Activated T-helper 17 cell treated with anti-CD3 and anti-CD28 coated beads, Interleukin-2, amount 50 U/mL, for 72 hours (primary cell): ENCODE results near the gene PSG3. TPM values are rescaled to one million over a fixed set of nuclear protein-coding genes. Genes with fewer than 3 reads are reported as not detected.
"Not testable (repeated sequence)": the region's sequence is repeated elsewhere in the genome, so short reads cannot be mapped to it uniquely, and the experiment has no call there.

Experiments
- ATAC-seq: fragments of 150-1000 bp; cut with Tn5 transposase; replicated peaks from 2 replicates; pipeline ENCODE4 v1.10.0; 2021; ENCODE audit warnings: mild to moderate bottlenecking, moderate library complexity
- H3K27ac Mint-ChIP-seq: one replicate; pipeline ENCODE4 v1.8.0; 2022; ENCODE audit warnings: mixed read lengths
- H3K27me3 Mint-ChIP-seq: one replicate; pipeline ENCODE4 v1.8.0; 2022; ENCODE audit warnings: mixed read lengths
- H3K36me3 Mint-ChIP-seq: one replicate; pipeline ENCODE4 v1.8.0; 2022; ENCODE audit warnings: low read depth, mild to moderate bottlenecking, mixed read lengths
- H3K4me1 Mint-ChIP-seq: one replicate; pipeline ENCODE4 v1.8.0; 2022; ENCODE audit warnings: mixed read lengths
- H3K4me3 Mint-ChIP-seq: one replicate; pipeline ENCODE4 v1.8.0; 2022; ENCODE audit warnings: mild to moderate bottlenecking, mixed read lengths
- H3K9me3 Mint-ChIP-seq: one replicate; pipeline ENCODE4 v1.8.0; 2022; ENCODE audit warnings: mixed read lengths
- total RNA-seq, 2 donors: library from RNA; stranded (reverse); gene quantifications; one replicate each; pipeline ENCODE4 v1.2.3, GENCODE V29; 2022

PSG3 gene
- under 1 TPM; 0.13 to 0.19 TPM for total RNA-seq

DNA sequence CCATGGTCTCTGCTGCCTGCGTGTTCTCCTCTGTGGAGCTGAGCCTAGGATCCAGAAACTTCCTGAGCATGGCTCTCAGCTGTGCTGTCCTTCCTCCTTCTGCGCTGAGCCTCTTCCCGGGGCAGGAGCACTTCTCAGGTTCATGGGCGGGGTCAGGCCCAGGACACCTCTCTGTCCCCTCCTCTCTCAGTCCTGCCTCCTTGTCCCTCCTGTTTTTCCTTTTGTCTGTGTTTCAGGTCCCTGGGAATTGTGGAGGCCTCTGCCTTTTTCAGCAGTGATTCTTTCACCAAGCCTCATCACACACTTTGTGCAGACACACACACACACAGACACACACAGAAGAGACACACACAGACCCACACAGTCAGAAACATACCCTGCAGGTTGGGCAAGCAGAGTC lies at the start of gene PSG3:
PSG3 (minus strand) TSS at position 101 of the 400 bp plus-strand sequence; CDS start at position 4, 97 bp downstream.
- H3K27me3 Mint-ChIP-seq: peaks cover 28% of the 10 kb centered on the region
- H3K27ac Mint-ChIP-seq, ATAC-seq, H3K4me1 Mint-ChIP-seq, H3K9me3 Mint-ChIP-seq, H3K36me3 Mint-ChIP-seq, H3K4me3 Mint-ChIP-seq: not testable (repeated sequence)

DNA sequence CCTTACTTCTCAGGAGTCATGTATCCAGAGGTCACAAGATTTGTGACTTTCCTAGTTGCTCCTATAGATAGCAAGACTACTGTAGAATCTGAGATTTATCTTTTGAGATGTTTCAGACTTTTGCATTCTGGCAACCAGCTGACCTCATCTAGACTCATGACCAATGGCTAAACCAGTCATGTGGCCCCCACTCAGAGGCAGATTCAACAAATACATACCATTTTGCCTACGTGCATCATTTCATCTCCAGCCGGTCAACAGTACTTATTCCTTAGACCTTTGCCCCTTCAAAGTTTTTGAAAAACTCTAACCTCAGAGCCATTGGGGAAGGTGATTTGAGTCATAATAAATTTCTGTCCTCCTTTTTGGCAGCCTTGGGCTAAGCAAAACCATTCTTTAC lies 48.5 kb upstream of the PSG3 start:
- not testable (repeated sequence) for H3K4me3 Mint-ChIP-seq, ATAC-seq, H3K27ac Mint-ChIP-seq, H3K27me3 Mint-ChIP-seq, H3K36me3 Mint-ChIP-seq, H3K4me1 Mint-ChIP-seq
- H3K9me3 Mint-ChIP-seq: peaks cover 12% of the 10 kb centered on the region

DNA sequence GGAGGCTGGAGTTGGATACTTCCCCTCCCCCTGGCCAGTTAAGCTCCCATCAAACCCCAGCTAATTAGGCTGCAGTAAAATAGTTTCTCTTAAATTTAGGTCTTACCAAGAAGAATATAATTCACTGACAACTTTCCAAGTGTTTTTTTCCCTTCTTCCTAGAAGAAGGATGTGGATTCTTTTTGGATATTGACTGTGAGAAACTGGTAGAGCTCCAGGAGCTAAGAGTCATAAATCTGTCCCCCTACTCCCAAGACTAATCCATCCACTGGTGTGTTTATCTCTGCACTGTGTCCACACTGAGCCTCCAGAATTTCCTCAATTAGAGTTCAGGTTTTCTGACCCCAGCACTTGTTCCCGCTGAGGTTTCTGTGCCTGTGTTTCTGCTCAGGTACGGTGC lies 47.5 kb upstream of the PSG3 start:
- H3K4me3 Mint-ChIP-seq, H3K9me3 Mint-ChIP-seq, H3K4me1 Mint-ChIP-seq, H3K27ac Mint-ChIP-seq, ATAC-seq, H3K36me3 Mint-ChIP-seq: not testable (repeated sequence)
- peaks cover 14% of the 10 kb centered on the region for H3K27me3 Mint-ChIP-seq

DNA sequence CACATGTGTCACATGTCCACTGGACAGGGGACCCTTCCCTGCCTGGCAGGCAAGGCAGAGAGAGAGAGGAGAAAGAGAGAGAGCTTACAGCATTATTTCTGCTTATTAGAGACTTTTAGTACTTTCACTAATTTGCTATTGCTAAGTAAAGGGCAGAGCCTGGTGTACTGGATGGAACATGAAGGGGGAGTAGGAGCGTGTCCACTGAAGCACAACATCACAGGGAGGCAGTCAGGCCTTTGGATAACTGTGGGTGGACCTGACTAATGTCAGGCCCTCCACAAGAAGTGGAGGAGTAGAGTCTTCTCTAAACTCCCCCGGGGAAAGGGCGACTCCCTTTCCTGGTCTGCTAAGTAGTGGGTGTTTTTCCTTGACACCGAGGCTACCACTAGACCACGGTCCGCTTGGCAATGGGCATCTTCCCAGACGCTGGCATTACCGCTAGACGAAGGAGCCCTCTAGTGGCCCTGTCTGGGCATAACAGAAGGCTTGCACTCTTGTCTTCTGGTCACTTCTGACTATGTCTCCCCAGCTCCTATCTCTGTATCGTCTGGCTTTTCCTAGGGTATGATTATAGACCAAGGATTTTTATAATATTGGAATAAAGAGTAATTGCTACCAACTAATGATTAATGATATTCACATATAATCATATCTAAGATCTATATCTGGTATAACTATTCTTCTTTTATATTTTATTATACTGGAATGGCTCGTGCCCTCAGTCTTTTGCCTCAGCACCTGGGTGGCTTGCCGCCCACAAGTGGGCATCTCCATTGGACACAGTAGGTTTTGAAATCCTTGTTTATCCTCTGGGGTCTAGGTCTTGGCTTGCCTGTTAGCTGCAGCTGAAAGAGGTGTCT lies 36.7 kb upstream of the PSG3 start:
- not testable (repeated sequence) for H3K4me3 Mint-ChIP-seq, H3K27ac Mint-ChIP-seq, ATAC-seq, H3K4me1 Mint-ChIP-seq, H3K9me3 Mint-ChIP-seq, H3K36me3 Mint-ChIP-seq
- peaks cover 45% of the 10 kb centered on the region for H3K27me3 Mint-ChIP-seq

DNA sequence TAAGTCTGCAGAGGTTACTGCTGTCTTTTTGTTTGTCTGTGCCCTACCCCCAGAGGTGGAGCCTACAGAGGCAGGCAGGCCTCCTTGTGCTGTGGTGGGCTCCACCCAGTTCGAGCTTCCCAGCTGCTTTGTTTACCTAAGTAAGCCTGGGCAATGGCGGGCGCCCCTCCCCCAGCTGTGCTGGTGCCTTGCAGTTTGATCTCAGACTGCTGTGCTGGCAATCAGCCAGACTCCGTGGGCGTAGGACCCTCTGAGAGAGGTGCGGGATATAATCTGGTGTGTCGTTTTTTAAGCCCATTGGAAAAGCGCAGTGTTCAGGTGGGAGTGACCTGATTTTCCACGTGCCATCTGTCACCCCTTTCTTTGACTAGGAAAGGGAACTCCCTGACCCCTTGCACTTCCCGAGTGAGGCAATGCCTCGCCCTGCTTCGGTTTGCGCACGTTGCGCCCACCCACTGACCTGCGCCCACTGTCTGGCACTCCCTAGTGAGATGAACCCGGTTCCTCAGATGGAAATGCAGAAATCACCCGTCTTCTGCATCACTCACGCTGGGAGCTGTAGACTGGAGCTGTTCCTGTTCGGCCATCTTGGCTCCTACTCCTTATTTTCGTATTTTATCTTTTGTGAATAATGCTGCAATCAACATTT lies 34.4 kb upstream of the PSG3 start:
- H3K4me1 Mint-ChIP-seq, H3K36me3 Mint-ChIP-seq, H3K4me3 Mint-ChIP-seq, H3K9me3 Mint-ChIP-seq, H3K27ac Mint-ChIP-seq, ATAC-seq: not testable (repeated sequence)
- peaks cover 36% of the 10 kb centered on the region for H3K27me3 Mint-ChIP-seq

DNA sequence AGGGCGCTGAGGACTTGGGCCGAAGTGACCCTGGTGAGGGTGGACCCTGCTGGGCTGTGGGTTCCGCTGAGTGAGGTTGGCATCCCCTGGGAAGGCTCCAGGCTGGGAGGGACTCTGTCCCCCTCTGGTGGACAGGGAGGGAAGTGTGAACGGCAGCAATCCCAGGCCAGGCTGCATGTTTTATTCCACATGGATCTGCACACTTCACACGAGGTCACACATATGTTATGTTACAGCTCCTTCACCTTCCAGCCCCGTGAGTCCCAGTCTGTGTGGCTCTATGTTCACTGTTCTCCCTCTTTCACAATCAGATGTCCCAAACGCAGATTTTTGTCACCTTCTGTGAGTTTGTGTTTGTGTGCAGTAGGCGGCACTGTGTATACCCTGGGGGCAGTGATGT lies 27.0 kb upstream of the PSG3 start:
- not testable (repeated sequence) for H3K27ac Mint-ChIP-seq, H3K4me1 Mint-ChIP-seq, H3K9me3 Mint-ChIP-seq, H3K4me3 Mint-ChIP-seq, H3K36me3 Mint-ChIP-seq, ATAC-seq
- H3K27me3 Mint-ChIP-seq: peaks cover 18% of the 10 kb centered on the region

DNA sequence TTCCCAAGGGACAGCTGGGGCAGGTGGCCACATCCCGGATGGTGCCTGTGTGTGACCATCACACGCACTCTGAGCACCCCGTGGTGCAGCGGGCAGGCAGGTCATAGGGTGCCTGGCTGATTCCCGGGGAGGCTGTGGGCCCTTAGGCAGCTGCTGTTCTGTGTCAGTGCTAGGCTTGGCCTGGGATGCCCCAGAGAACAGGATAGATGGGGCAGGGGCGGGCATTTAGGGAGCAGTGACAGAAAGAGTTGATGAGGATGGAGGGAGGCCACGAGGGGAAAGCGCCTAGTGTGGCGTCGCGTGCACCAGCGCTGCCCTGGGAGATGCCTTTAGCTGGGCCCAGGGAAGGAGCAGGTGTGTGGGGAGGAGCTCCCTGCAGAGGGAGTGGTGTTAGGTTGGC lies 26.6 kb upstream of the PSG3 start:
- H3K27me3 Mint-ChIP-seq: peaks cover 18% of the 10 kb centered on the region
- not testable (repeated sequence) for ATAC-seq, H3K9me3 Mint-ChIP-seq, H3K4me3 Mint-ChIP-seq, H3K27ac Mint-ChIP-seq, H3K36me3 Mint-ChIP-seq, H3K4me1 Mint-ChIP-seq

DNA sequence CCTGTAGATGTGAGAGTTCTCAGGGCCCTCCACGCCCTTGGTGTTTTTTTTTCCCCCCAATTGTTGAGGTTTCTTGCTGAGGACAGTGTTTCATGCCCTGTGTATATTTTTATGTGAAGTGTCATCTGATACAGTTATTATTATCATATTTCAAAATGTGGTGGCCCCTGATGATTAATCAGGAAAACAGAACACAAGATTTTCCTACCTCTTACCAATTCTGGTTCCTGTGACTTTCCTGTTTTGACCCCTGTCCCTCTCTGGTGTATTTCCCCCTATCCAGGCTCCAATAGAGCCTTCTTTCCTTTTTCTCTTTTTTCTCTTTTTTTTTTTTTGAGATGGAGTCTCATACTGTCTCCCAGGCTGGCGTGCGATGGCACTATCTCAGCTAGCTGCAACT lies 24.6 kb upstream of the PSG3 start:
- Mint-ChIP-seq H3K4me3 (no peak overlapping the region), H3K9me3 (no peaks in the 10 kb centered on the region), H3K27ac (peak overlapping the region; percentile 24), H3K36me3 (no peaks in the 10 kb centered on the region), H3K4me1 (no peaks in the 10 kb centered on the region), H3K27me3 (peaks cover 11% of the 10 kb centered on the region)
- no peak for ATAC-seq

DNA sequence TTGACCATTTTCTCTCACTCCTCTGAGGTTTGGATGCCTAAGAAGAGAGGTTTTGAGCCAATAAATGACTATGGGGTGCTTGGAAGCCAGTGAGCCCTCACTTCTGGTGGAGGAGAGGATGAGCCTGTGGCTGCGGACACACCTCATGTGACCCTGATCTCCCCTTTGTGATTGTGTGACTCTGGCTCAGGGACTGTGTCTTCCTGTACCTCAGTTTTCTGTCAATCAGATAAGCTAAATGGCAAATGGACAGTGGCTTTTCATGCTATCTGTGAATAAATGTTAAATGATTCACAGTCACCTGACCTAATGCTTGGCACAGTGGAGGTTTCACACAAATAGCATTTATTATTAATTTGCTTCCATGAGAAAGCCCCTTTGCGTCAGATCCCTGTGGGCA lies 22.5 kb upstream of the PSG3 start:
- ATAC-seq: no peak
- H3K27me3 Mint-ChIP-seq: peaks cover 9% of the 10 kb centered on the region
- H3K4me1 Mint-ChIP-seq: no peaks in the 10 kb centered on the region
- H3K36me3 Mint-ChIP-seq: no peaks in the 10 kb centered on the region
- H3K9me3 Mint-ChIP-seq: no peaks in the 10 kb centered on the region
- no peak overlapping the region for H3K4me3 Mint-ChIP-seq
- peak overlapping the region; percentile 28 for H3K27ac Mint-ChIP-seq

DNA sequence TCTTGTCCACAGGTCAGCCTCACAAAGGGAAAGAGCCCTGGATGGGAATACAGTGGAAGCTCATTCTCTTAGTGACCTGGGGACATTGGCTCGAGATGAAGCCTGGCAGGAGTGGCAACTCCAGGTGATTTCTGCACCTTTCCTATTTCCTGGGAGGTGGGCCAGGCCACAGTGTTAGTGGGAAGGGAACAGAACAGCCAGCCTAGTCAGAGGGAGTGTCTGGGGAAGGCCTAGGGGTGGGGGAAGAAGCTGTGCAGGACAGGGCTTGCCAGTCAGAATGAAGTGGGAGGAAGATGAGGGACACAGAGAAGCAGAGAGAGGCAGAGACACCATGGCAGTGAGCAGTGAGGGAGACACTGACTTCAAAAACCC lies 21.6 kb upstream of the PSG3 start:
- not testable (repeated sequence) for H3K27me3 Mint-ChIP-seq, H3K36me3 Mint-ChIP-seq, H3K4me3 Mint-ChIP-seq, H3K27ac Mint-ChIP-seq, H3K4me1 Mint-ChIP-seq, ATAC-seq, H3K9me3 Mint-ChIP-seq

DNA sequence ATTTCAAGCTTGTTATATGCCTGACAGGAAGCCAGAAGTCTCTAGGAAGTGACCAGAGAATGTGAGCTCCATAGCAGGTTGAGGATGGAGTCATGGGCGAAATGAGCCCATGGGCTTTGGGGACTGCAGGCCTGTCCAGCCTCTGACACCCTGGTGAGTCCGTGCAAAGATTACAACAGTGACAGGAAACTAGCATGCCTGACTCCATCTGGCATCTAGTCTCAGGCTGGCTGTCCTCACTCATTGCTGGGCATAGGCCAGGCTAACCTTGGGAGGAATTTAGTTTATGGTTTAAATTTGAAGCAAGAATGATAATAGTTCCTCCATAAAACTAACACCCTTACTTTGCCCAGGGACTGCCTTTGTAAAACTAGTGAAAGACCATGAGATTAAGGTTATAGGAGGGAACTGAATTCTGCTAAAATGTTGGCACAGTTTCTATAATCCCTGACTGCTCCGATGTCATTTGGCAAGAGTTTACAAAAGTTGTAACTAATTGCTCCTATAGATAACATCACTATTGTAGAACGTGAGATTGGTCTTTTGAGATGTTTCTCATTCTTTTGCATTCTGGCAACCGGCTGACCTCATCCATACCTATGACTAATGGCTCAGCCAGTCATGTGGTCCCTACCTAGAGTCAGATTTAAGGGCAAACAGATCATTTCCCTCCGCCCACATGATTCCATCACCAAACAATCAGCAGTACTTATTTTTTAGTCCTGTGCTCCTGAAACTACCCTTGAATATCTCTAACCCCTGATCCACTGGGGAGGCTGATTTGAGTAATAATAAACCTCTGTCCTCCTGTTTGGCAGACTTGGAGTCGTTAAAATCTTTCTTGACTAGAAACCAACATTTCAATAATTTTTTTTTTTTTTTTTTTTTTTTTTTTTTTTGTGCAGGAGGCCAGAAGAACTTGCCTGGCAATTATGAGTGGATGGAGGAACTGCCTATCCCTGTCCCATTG lies 21.0 kb upstream of the PSG3 start:
- peak; percentile 26 for ATAC-seq
- H3K27me3 Mint-ChIP-seq, H3K4me1 Mint-ChIP-seq, H3K36me3 Mint-ChIP-seq, H3K9me3 Mint-ChIP-seq, H3K4me3 Mint-ChIP-seq, H3K27ac Mint-ChIP-seq: not testable (repeated sequence)

DNA sequence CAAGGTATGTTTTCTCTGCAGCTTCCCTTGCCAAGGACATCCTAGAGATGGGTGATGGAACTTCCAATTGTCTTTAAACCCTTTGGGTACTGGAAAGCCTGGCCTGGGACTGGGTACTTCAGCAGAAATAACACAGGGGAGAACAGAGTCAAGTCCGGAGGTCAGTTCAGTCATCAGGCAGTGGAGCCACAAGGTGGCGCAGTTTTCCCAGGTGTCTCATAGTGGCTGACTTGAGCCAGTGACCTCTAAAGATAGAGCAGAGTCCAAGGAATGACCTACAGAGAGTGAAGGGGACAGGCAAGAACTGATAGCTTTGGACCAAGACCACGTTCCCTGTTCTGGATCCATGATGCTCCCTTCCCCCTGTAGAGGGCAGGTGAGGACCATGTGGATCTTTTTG lies 18.4 kb upstream of the PSG3 start:
- ATAC-seq, H3K27ac Mint-ChIP-seq, H3K36me3 Mint-ChIP-seq, H3K9me3 Mint-ChIP-seq, H3K4me1 Mint-ChIP-seq, H3K4me3 Mint-ChIP-seq: not testable (repeated sequence)
- H3K27me3 Mint-ChIP-seq: peaks cover 11% of the 10 kb centered on the region

DNA sequence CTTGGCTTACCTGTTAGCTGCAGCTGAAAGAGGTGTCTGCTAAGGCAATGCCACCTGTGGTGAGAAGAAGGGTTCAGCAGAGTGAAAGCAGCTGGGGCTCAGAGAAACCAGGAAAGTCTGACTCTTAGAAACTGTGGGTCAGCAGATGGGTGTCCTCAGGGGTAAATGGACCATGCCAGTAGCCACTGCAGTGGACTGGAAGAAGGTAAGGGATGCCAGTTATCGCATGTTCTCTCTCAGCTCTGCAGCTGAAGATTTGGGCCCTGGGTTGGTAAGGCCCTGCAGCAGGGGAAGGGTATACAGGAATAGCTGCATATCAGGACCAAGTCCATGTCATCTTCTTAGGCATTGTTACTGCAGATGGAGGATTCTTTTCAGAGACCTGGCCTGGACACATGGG lies 12.0 kb upstream of the PSG3 start:
- not testable (repeated sequence) for H3K36me3 Mint-ChIP-seq, H3K4me1 Mint-ChIP-seq, H3K9me3 Mint-ChIP-seq, H3K27ac Mint-ChIP-seq, ATAC-seq, H3K4me3 Mint-ChIP-seq
- peaks cover 25% of the 10 kb centered on the region for H3K27me3 Mint-ChIP-seq

DNA sequence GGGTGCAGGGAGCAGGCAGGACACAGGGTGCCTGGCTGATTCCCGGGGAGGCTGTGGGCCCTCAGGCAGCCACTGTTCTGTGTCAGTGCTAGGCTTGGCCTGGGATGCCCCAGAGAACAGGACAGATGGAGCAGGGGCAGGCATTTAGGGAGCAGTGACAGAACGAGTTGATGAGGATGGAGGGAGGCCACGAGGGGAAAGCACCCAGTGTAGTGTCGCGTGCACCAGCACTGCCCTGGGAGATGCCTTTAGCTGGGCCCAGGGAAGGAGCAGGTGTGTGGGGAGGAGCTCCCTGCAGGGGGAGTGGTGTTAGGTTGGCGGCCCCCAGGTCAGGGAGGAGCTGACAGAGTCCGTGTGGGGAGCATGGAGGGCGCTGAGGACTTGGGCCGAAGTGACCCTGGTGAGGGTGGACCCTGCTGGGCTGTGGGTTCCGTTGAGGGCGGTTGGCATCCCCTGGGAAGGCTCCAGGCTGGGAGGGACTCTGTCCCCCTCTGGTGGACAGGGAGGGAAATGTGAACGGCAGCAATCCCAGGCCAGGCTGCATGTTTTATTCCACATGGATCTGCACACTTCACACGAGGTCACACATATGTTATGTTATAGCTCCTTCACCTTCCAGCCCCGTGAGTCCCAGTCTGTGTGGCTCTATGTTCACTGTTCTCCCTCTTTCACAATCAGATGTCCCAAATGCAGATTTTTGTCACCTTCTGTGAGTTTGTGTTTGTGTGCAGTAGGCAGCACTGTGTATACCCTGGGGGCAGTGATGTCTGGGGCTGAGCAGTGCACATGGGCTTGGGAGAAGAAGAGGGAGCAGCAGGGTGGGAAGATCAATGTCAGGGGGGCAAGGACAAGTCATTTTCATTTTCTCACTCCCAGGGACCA lies 1.7 kb upstream of the PSG3 start:
- not testable (repeated sequence) for H3K36me3 Mint-ChIP-seq, H3K9me3 Mint-ChIP-seq, H3K4me3 Mint-ChIP-seq, H3K4me1 Mint-ChIP-seq, H3K27ac Mint-ChIP-seq, ATAC-seq
- peaks cover 31% of the 10 kb centered on the region for H3K27me3 Mint-ChIP-seq
